GM19452 (cell line): ENCODE results near the gene TBC1D16.

ENCODE experiments used
- ATAC-seq: cut with Tn5 transposase; IDR thresholded peaks from one replicate; pipeline ENCODE4 v1.9.1; 2021; ENCODE audit not compliant: unreplicated experiment

Gene TBC1D16

DNA sequence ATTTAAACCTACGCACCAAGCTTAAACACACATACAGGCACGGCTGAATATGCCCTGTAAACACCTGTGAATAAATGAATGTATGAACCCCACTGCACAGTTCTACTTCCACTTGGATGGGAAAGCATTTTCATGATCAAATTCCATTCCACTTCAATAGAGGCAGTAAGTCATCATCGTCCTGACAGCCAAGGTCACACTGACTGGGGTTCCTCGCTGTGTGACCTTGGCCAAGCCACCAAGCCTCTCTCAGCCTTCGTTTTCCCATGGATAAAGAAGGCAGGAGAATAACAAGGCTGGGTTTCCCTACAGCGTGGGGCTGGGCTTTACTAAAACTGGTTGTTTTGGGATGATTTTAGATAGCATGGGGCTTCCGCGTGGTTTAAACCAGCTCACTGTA, 82.8 kb downstream of the TBC1D16 start:
- ATAC-seq = no peak

DNA sequence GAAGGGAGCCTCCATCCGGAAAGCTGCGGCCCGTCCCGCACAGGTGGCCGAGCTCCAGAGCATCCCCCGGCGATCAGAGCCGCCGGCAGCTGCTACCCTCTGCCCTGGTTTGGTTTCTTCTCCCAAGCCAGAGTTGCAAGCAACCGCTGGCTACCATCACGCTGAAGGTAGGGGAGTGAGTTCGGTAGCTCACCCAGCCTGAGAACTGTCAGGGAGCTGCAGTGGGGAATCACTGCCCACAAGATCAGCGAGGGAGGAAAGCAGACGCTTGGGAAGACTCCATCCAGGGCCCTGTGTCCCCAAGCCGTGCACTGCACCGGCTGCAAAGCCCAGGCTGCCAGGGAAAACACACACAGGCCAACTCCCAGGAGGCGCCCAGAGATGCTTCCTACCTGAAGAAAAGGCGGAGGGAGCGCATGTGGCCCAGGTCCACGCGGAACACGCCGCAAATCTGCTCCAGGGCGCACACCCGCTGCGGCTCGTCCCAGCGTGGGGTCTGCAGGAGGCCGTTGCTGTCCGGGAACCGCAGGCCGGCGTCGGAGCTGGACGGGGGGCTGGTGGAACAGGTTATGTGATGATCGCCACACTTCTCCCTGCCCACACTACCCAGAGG, 83.3 kb downstream of the TBC1D16 start:
- no peak for ATAC-seq

DNA sequence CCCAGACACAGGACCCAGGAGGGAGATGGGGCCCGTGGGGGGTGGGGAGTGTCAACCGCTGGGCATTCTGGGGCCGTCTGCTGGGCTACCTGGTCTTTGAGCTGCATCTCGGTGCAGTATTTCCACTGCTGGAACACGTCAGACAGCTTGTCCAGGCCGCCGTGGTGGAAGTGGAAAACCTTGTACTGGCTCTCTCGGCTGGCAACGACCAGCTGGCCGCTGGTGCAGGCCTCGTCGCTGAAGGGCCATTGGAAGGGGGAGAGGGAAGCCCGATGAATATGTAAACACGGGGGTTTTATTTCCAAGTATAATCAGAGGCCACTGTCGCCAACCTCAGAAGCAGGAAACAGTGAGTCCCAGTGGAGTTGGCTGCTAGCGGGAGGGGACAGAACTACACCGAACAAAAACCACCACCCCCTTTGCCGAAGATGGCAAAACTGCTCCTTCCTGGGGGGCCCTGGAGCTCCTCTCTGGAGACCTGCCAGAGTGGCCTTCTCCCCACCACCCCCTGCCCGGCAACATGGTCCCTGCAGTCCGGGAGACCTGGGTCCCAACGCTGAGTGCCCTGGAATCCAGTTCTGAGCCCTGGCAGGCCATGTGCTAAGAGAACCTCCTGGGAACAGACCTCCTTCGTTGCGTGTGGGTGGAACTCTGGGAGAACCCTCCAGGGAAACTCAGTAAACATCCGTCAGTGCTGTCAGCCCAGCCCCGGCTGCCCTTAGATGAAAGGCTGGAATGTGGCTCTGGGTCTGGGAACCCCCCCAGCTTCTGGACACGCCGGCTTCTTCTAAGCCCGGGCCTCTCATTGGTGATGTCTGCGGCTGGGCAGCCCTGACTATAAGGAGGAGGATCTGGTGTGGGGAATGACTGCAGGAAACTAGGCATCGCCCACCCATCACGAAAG, 84.1 kb downstream of the TBC1D16 start:
- ATAC-seq = no peak

GRCh38 chr17:79950751-79951150, 84.9 kb downstream of the TBC1D16 start:
- no peak for ATAC-seq

DNA sequence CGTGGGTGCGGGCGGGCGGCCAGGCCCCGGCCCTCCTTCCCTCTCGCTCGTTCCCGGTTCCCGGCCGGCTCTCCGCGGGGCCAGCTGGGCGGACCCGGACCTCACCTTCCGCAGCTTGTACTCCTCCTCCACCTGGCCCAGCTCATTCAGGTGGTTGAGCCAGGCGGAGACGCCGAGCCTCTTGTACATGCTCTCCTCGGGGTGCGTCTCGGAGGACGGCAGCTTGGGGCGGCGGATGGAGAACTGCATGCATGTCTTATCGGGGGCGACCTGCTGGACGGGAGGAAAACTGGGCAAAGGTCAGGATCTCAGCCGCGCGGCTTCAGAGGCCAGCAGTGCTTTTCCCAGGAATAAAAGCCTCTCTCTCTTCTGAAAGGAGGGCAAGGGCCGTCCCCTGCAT, 85.4 kb downstream of the TBC1D16 start:
- ATAC-seq = no peak

DNA sequence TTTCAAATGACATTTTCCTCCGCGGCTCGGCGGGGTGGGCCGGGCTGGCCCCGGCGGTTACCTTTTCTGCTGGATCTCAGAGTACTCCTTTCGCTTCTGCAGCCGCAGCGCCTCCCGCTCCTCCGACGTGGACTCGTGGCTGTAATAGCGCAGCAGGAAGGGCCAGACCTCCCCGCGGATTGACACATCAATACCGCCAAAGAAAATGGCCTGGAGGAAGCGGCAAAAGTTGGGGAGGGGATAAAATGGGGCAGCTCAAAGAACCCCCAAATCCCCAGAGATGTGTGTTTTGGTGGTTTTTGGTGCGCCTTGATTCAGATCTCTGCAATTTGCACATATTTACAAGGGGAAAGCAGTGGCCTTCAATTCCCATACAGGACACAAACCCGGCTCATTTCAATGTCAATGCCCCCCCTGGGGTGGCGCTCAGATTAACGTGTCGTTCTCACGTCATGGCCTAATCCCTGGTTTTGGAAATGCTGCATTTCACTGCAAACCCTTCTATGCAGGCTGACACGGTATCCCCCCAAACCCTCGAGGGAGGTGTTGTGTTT, 85.9 kb downstream of the TBC1D16 start:
- no peak for ATAC-seq

- no peak for ATAC-seq
These were observed 86.6 kb downstream of the TBC1D16 start for GRCh38 chr17:79948945-79949655.

- no peak for ATAC-seq
These were observed 87.2 kb downstream of the TBC1D16 start for GRCh38 chr17:79948406-79948944.

GRCh38 chr17:79947351-79948031, 88.2 kb downstream of the TBC1D16 start:
- no peak for ATAC-seq

GRCh38 chr17:79946352-79947231, 89.1 kb downstream of the TBC1D16 start:
- ATAC-seq = no peak

DNA sequence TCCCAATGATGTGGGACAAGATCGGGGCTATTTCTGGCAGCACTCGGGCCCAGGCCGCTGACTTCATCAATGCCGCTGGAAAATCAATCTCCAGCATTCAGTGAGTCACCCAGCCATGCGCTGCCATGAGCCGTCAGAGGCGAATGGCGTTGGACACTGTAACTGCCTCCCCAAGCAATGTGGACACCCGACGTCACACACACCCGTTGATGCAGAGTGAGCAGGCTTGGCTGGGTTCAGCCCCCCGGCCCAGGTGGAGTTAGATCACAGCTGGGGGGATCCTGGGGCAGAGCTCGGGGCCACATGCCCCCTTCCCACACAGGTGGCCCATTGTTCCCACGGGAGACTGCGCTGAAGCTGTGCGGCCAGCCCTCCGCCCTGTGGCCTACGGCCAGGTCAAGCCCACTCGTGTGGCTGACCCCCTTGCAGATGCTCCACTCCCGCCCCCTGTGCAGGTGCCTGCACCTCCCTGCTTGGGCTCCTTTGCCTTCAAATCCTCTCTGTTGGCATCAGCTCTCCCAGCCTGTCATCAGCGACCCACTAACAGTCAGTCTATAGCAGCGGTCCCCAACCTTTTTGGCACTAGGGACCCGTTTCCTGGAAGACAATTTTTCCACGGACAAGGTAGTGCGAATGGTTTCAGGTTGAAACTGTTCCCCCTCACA, 89.9 kb downstream of the TBC1D16 start:
- no peak for ATAC-seq

DNA sequence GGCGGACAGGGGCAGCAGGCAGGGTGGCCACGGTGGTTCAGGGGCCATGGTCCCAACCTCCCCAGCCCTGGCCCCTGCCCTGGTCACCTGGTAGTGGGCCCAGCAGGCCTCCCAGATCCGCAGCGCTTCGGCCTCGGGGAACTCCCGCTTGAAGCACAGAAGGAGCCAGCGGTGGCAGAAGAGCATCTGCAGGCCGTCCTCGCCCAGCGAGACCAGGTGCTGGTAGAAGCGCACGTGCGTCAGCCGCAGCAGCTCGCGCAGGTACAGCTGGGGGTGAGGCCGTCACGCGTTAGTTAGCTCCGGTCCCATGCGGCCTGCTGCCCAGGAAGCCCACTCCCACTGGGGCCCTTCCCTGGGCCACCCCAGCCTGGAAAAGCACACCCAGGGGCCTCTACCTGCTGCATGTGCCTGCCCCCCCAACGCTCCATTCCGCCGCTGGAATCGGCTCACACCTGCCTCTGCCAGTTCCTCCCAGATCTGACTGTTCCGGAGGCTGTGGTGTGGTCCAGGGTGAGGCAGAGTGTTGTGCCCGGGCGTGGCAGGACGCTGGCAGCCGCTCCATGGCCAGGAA, 90.8 kb downstream of the TBC1D16 start:
- ATAC-seq = no peak

DNA sequence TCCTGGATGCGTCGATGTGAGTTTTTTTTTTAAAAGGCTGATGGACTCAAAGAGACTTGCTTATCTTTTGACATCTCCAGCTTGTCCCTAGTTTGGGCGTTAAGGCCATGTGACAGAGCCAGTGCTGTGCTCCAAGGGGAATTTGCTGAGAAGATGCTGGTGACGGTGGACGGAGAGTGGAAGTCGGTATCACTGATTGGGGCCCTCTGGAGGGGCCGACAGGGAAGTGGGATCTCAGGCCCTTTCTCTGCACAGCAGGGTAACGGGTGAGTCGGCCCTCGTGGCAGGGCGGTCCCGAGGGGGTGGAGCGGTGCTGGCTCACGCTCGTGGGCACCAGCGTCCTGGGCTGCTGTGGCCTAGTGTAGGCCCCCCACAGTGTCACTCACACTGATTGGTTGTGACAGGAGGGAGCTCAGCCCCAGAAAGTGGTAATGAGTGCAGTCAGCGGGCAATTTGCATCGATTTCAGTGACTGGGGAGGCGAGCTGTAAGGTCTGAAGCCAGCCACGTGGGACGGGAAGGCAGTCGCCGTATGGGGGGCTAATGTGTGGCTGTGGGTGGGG, 91.3 kb downstream of the TBC1D16 start:
- ATAC-seq = no peak

GRCh38 chr17:79943347-79944241, 92.1 kb downstream of the TBC1D16 start:
- no peak for ATAC-seq

DNA sequence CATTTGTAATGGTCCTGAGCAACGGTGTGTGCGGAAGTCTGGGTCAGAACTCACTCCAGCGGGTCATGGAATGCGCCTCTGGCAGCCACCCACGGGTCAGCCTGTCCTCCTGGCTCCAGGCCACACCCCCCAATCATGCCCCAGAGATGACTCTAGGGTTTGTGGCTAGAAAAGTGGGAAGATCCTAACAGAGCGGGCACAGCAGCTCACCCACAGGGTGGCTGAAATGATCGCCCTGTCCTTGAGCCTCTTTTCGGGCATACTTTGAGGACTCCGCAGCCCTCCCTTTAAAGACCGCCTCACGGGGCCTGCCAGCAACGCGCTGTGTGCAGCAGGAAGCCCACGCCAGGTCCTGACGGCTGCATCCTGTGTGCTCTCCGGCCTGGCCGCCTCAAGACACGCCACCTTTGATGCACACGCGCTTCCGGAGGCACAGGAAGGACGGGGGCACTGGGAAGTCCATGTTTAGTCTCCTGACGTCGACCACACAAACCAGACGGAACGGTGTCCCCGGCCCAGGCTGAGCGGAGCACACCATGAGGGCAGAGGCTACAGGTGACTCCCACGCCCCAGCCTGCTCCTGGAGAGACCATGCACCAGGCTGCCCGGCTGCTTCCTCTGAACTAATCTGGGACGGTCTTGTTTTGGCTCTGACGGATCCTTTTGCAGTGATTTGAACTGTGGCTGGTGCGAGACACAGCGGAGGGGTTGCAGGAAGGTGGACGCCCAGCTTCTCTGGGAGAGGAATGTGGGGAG, 92.9 kb downstream of the TBC1D16 start:
- ATAC-seq = no peak

GRCh38 chr17:79942011-79942405, 93.7 kb downstream of the TBC1D16 start:
- ATAC-seq = no peak
